NCI-H2196 (cell line): Measurements from ENCODE around the gene GPR149.
"Not testable (repeated sequence)": the region's sequence is repeated elsewhere in the genome, so short reads cannot be mapped to it uniquely, and the experiment has no call there.

Experiments
- DNase-seq: peaks from one replicate; lab custom pipeline; 2025; ENCODE audit not compliant: unreplicated experiment; lab: John Stamatoyannopoulos, UW

GPR149 gene

GRCh38 chr3:154430014-154430413 is at the start of gene GPR149:
Gene GPR149, minus strand, starts transcription at chr3:154430190. Its CDS starts 575 bp downstream, at chr3:154429615.
- DNase-seq, result no peak

GRCh38 chr3:154473769-154474168 is 43.8 kb upstream of the GPR149 start:
- no peak for DNase-seq

- no peak for DNase-seq
Observed at GRCh38 chr3:154469585-154469984, 39.6 kb upstream of the GPR149 start.

- no peak for DNase-seq
Observed at GRCh38 chr3:154464440-154465190, 34.6 kb upstream of the GPR149 start.

GRCh38 chr3:154458560-154458959 is 28.6 kb upstream of the GPR149 start:
- no peak for DNase-seq

GRCh38 chr3:154439081-154439480 is 9.1 kb upstream of the GPR149 start:
- not testable (repeated sequence) for DNase-seq

- DNase-seq, result no peak
Observed at GRCh38 chr3:154431043-154431442, 1.1 kb upstream of the GPR149 start.

GRCh38 chr3:154428286-154429206 is 1.4 kb downstream of the GPR149 start:
- DNase-seq, result no peak

- DNase-seq, result no peak
Observed at GRCh38 chr3:154427685-154428285, 2.2 kb downstream of the GPR149 start.

- DNase-seq, result no peak
Observed at GRCh38 chr3:154422694-154423093, 7.3 kb downstream of the GPR149 start.

- DNase-seq, result no peak
Observed at GRCh38 chr3:154421083-154421482, 8.9 kb downstream of the GPR149 start.

GRCh38 chr3:154398084-154398967 is 31.7 kb downstream of the GPR149 start:
- DNase-seq, result no peak

- no peak for DNase-seq
Observed at GRCh38 chr3:154389861-154390260, 40.1 kb downstream of the GPR149 start.

- DNase-seq, result no peak
Observed at GRCh38 chr3:154384479-154384878, 45.5 kb downstream of the GPR149 start.

GRCh38 chr3:154378311-154378710 is 51.7 kb downstream of the GPR149 start:
- DNase-seq, result no peak

- DNase-seq, result no peak
Observed at GRCh38 chr3:154367221-154367620, 62.8 kb downstream of the GPR149 start.

GRCh38 chr3:154364849-154365248 is 65.1 kb downstream of the GPR149 start:
- no peak for DNase-seq

- DNase-seq, result no peak
Observed at GRCh38 chr3:154361099-154361498, 68.9 kb downstream of the GPR149 start.

GRCh38 chr3:154356009-154356408 is 74.0 kb downstream of the GPR149 start:
- DNase-seq, result no peak

- no peak for DNase-seq
Observed at GRCh38 chr3:154349223-154349622, 80.8 kb downstream of the GPR149 start.
